ENCODE data around the gene CATSPERE. TPM values are rescaled to one million over a fixed set of nuclear protein-coding genes. Genes with fewer than 3 reads are reported as not detected.

The CATSPERE gene
- total RNA-seq, 1 experiment from 2014 or later: 1.0 TPM

DNA sequence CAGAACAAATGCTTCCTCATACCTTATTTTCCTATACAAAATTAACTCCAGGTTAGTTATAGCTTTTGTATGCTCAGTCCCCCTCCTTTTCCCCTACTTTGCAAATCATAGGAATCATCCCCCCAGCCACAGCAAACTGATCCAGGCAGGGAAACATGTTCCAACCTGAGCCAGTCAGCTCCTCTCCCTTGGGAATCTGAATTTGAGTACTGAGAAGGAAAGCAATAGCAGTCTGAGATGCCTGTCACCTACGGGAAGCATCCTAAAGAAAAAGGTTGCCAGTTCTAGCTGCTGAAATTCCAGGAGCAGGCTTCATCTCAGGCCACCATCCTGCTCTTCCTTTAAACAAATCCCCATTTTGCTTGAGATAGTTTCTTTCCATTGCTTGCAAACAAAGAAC is 16.2 kb upstream of the CATSPERE start:
- DNase-seq: no peak
- Histone ChIP-seq H3K27me3 (no peaks in the 10 kb centered on the region), H3K36me3 (peaks cover 46% of the 10 kb centered on the region), H3K4me3 (no peak overlapping the region), H3K9me3 (no peaks in the 10 kb centered on the region)

DNA sequence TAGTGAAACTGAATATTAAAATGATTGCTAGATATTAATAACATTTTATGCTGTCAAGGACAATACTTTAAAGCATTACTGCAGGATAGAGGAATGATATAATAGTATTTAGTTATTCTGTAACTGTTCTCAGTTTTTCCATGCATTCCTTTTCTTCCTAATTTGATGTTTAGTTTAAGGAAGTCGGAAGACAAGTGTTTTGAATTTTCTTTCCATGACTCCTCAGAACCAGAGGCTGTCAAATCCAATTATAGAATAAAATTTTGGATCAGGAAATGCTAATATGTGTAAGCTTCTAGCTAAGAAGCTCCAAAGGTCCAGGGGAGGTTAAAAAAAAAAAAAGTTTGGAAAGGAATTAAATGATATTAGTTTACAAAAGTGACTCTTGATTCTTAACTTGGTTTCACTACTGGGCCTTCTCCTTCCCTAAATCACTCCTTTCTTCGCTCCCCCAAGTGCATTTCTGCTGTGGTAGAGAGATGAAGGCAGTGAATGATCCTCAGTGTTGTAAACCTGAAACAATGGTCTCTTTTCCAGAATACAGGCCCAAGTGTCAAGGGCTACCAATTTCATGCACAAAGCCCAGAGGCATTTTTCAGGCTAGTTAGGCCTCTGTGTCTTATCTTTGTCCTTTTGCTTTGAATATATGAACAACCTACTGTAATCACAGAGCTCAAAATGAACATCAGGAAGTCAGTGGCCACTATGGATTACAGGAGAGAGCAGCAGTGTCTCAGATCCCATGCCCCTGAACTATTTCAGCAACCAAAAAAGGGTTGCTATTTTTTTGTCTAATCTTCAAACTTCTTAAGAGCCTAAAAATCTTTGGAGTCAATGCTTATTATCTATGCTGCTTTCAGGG is 15.5 kb upstream of the CATSPERE start:
- no peak for DNase-seq

DNA sequence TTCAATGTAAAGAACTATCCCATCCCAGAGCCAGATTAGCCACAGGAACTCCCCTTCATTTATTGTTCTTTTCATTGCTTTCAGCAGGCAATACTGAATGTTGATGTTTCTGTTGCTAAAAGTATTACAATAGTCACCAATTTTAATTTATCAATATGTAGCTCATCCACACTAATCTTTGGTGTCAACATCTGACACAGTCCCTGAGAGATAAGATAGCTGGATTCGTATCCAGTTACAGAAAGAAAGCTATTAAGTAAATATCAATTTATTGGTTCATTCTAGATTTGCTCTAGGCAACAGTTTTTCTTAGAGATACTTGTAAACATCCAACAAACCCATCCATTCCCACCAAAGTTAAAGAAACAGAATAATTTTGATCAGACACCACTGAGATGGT is 14.0 kb upstream of the CATSPERE start:
- H3K9me3 ChIP-seq: no peaks in the 10 kb centered on the region
- no peak overlapping the region for H3K4me3 ChIP-seq
- no peaks in the 10 kb centered on the region for H3K27me3 ChIP-seq
- no peak for DNase-seq
- peaks cover 55% of the 10 kb centered on the region for H3K36me3 ChIP-seq

More for the DNA sequence above, 15.5 kb upstream of the CATSPERE start:
- Histone ChIP-seq H3K4me3 (no peak overlapping the region), H3K36me3 (peaks cover 53% of the 10 kb centered on the region), H3K27me3 (no peaks in the 10 kb centered on the region), H3K9me3 (no peaks in the 10 kb centered on the region)

DNA sequence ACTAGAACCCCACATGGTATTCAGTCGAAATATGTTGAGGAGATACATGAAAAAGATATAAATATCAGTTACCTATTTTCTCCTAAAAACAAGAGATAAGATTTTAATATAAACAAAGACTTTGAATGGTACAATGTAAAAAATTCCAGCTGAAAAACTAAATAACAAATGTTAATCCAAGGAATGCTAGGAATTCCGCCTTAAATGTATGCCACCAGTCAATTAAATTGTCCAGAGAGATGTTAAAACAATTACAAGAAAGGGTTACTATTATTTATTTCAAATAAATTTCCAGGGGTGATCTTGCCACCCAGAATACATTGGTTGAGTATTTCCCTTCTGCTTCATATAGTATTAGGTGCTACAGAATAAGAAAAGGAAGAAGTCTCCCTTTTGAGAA is 13.5 kb upstream of the CATSPERE start:
- Histone ChIP-seq H3K4me3 (no peak overlapping the region), H3K27me3 (no peaks in the 10 kb centered on the region), H3K36me3 (peaks cover 50% of the 10 kb centered on the region), H3K9me3 (no peaks in the 10 kb centered on the region)
- DNase-seq: no peak

DNA sequence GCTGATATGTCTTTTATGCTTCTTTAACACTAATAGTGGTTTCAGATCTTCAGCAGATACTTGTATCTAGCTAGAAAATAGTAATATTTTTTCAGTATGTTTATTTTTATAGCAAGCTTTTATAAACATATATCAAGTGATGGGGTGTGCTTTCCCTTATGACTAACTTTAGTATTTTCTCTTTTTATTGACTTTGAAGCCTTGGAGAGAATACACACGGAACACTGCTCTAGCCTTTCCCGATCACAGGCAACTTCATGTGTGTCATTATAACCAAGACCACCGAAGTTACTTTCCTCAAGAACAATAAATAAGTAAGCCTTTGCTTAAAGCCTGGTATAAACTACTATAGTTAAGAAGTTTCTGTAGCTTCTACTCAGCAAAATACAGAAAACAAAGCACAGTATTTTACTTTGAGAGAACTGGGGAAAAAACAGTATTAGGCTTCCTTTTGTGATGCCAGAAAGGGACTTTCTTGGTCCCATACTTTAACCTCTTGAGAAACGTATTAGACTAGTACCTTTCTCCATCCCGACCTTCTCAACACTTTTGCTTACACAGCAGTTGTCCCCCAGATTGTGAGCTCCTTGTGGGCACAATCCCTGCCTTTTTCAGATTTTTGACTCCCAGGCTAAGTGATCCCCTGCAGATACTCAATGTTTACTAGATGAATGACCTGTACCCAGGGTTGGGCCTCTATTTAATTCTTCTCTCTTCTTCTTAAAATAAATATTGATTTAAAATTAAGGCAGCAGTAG is 12.6 kb upstream of the CATSPERE start:
- H3K4me3 ChIP-seq: no peak overlapping the region; the same call in 1 of the 2 replicates
- peaks cover 45% of the 10 kb centered on the region for H3K36me3 ChIP-seq
- no peak for DNase-seq
- no peaks in the 10 kb centered on the region for H3K27me3 ChIP-seq
- peaks cover 2% of the 10 kb centered on the region; the same call in 1 of the 2 replicates for H3K9me3 ChIP-seq

DNA sequence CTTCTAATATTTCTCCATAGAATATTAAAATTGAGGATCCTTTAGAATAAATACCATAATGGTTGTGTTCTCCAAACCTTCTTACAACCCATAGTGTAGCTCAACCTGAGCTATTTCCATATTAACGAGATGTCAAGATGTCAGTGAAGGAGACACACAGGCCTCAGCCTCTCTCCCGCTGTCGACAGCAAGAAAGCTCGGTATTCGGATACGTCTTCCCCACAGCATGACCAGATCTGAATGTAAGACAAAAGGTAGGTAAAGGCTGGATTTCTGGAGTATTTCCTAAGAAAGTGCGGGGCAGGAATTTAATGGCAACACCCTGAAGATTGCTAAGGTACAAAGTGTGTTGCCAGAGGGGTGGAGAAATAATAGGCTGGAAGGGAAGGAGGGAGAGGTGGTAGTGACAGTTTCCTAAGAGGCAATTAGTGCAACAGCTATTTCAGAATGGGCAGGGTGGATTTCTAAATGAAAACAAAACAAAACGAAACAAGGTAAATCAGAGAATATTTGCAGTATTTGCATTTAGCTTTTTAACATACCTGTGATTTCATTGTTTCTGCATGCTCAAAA is 11.1 kb upstream of the CATSPERE start:
- Histone ChIP-seq H3K36me3 (peaks cover 39% of the 10 kb centered on the region), H3K4me3 (peak overlapping the region; percentile 81), H3K27me3 (no peaks in the 10 kb centered on the region), H3K9me3 (peaks cover 2% of the 10 kb centered on the region; the same call in 1 of the 2 replicates)
- no peak for DNase-seq

DNA sequence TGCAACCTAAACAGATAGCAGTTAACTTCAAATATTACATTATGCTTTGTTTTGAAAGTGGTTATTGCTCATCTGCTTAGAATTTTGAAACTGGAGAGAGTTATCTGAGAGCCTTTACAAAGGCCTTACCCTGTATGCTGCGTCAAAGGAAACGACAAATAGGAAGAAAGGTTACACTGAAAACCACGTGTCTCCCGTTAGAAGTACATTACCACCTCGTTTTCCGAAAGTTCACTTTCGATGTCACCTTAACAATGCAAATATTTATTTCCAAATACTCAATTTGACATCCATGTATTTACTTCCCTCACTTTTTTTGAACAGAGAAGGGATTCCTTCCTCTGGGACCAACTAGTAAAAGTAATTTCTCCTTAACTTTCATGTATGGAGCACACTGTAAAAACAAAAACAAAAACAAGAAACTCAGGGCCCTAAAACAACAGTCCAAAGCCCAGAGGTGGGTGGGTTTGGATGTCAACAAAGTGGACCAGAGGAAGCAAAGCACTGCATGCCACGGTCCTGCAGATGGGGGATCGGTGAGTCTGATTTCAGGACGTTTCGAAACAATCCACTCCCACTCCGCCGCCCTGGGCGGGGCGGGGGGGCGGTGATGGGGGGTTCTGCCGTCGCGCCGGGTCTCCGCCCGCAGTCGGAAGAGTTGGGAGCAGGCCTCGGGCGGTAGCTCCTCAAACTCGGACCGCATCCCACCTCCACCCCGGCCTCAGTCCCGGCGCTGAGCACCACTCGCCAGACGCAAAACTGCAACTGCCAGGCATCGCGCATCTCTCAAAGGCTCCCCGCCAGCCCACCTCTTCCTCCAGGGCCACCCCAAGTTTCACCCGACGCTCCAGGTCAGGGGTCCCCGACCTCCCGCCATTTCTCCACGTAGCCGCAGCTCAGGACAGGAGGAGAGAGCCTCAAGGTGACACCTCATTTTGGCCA is 10.2 kb upstream of the CATSPERE start:
- Histone ChIP-seq H3K36me3 (peaks cover 39% of the 10 kb centered on the region), H3K9me3 (peaks cover 2% of the 10 kb centered on the region; the same call in 1 of the 2 replicates), H3K27me3 (no peaks in the 10 kb centered on the region), H3K4me3 (peak overlapping the region; percentile 81)
- peak; percentile 78 for DNase-seq

DNA sequence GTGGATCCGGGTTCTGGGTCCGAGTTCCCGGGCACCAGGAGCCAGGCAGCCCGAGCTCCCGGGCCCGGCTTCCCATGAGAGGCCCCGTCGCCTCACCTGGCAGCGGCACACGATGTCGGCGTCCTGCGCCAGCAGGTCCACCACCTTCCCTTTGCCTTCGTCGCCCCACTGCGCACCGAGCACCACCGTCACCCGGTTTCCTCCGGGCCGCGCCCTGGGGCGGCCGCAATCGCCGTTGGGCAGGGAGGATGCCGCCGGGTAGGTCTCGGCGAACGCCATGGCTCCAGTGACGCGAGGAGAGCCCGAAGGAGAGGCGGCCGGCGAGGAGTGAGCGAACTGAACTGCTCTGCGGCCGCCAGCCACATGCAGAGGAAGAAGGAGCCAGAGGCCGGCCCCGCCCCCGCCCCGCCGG is 9.5 kb upstream of the CATSPERE start, which contains the start of gene ADSS2:
Gene ADSS2 (minus strand): TSS at position 371 of the 412 bp plus-strand sequence. CDS start 92 bp downstream, at position 279.
- H3K4me3 ChIP-seq: peak within 1 kb of the TSS; percentile 81
- no peaks in the 10 kb centered on the region for H3K27me3 ChIP-seq
- H3K36me3 ChIP-seq: peaks cover 34% of the 10 kb centered on the region
- peaks cover 2% of the 10 kb centered on the region; the same call in 1 of the 2 replicates for H3K9me3 ChIP-seq
- DNase-seq: no peak

DNA sequence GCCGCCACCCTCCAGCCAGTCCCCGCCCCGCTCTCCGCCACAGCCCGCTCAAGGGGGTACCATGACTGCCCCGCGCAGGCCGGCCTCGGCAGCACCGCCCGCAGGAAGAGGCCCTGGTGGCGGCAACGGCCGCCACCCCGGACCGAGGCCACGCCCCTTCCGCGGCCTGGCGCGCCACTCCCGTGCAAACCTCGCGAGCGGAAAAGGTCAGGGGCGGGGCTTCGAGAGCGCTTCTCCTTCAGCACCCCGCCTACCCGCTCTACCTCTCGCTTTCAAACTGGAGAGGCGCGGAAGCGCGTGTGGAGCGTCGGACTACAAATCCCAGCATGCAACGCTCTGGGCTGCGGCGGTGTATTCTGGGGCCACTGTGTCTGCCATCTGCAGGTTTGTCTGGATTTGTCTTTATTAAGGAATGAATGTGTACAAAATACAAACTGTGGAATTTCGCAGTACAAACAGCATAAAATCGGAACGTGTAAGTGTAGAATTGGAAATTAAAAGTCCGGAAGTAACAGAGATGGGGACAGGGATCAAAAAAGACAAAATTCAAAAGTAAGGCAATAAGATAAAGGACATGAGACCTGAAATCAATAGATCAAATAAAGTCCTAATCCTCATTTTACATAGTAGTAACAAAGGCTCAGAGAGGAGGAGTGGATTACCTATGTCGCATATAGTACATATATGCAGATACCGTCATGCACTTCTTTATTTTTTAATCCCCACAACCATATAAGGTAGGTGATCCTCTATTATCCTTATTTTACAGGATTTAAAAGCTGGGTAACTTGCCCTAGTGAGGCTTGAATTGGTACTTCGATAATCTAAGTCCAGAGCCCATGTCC is 8.9 kb upstream of the CATSPERE start:
- H3K4me3 ChIP-seq: peak overlapping the region; percentile 81
- peak; percentile 99 for DNase-seq
- H3K9me3 ChIP-seq: peaks cover 2% of the 10 kb centered on the region; the same call in 1 of the 2 replicates
- H3K27me3 ChIP-seq: no peaks in the 10 kb centered on the region
- H3K36me3 ChIP-seq: peaks cover 31% of the 10 kb centered on the region

DNA sequence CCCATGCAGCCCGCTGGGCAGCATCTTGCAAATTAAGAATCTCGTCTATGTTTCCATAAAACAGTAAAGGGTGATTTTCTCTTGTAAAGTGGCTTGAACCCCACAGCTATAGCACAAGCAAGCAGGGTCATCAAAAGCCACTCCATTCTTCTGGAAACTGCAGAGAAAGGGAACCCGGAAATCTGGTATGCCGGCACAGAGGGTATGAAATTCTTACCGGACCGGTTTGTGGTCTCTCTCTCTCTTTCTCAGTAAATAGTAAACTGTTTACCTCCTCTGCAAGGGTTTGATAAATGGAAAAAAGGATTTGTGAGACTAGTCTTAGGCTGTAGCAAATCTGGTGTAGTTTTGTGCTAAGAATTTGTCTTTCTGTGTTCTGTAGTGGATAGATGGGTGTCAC is 6.7 kb upstream of the CATSPERE start:
- Histone ChIP-seq H3K36me3 (peaks cover 12% of the 10 kb centered on the region; the same call in 1 of the 2 replicates), H3K9me3 (peaks cover 2% of the 10 kb centered on the region; the same call in 1 of the 2 replicates), H3K27me3 (no peaks in the 10 kb centered on the region), H3K4me3 (no peak overlapping the region)
- no peak for DNase-seq

DNA sequence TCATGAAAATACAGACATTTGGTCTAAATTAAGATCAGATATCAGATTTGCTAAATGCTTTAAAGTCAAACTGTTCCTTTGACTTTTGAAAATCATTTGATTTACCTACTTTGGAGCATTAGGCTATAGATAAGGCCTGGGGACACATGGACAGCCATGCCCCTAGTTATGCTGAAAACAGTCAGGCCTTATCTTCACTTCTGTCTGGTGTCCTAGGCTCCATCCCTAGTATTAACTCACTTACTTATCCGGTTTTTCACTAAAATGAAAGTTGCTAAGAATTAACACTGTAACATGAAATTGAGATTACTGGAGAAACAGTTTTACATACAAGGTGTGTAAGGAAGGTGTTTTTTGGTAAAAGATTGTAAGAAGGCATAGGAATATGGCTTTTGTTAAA is 4.5 kb upstream of the CATSPERE start:
- H3K4me3 ChIP-seq: no peak overlapping the region
- H3K36me3 ChIP-seq: no peaks in the 10 kb centered on the region
- no peak for DNase-seq
- no peaks in the 10 kb centered on the region for H3K27me3 ChIP-seq
- peaks cover 2% of the 10 kb centered on the region; the same call in 1 of the 2 replicates for H3K9me3 ChIP-seq

DNA sequence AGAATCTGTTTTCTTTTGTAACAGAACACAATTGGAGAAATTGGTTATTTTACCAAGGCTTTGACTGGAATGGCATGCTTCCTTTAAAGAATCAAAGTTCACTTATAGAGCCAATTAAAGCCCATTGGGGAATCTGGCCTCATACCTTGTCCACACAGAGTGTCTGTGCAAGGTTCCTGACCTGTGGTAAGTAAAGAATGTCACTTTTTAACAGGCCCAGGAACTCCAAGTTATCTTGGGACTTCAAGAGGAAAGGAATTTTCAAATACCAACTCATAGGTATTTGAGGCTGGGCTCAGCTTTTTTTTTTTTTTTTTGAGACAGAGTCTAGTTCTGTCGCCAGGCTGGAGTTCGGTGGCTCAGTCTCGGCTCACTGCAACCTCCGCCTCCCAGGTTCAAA is 2.3 kb upstream of the CATSPERE start:
- no peak for DNase-seq
- no peak overlapping the region for H3K4me3 ChIP-seq
- no peaks in the 10 kb centered on the region for H3K27me3 ChIP-seq
- no peaks in the 10 kb centered on the region for H3K9me3 ChIP-seq
- no peaks in the 10 kb centered on the region for H3K36me3 ChIP-seq

DNA sequence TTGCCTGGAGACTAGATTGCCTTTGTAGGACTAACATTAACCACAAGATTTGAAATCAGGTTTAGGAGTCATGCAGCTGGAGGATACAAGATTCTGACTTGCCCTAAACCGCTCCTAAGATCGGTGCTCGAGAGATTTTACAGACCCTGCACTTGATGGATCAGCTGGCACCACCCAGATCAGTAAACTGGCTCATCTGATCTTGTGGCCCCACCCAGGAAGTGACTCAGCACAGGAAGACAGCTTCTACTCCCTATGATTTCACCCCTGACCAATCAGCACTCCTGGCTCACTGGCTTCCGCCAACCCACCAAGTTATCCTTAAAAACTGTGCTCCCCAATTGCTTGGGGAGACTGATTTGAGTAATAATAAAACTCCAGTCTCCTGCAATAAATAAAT is 876 bp upstream of the CATSPERE start:
- Histone ChIP-seq H3K36me3 (no peaks in the 10 kb centered on the region), H3K4me3 (no peak overlapping the region), H3K27me3 (no peaks in the 10 kb centered on the region), H3K9me3 (no peaks in the 10 kb centered on the region)
- DNase-seq: peak; percentile 61

DNA sequence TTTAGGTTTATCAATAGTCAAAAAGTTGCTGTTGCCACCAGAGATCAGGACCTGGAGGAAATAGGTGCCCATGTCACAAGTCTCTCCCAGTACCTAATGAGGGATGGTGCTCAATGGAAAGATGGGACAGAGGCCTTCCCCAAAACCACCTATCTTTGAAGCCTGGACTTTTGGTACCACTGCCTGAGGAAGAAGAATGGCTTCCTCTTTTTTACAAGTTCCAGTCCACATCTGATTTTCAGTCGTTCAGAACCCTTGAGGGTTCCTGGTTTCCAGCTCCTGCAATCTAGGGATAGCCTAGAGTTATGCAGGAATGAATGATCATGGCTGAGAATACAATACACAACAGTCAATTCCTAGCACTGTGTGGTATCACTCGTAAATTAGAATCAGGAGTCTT is 5.7 kb downstream of the CATSPERE start:
- H3K4me3 ChIP-seq: no peak overlapping the region
- H3K36me3 ChIP-seq: no peaks in the 10 kb centered on the region
- no peaks in the 10 kb centered on the region for H3K27me3 ChIP-seq
- no peak for DNase-seq
- no peaks in the 10 kb centered on the region for H3K9me3 ChIP-seq

DNA sequence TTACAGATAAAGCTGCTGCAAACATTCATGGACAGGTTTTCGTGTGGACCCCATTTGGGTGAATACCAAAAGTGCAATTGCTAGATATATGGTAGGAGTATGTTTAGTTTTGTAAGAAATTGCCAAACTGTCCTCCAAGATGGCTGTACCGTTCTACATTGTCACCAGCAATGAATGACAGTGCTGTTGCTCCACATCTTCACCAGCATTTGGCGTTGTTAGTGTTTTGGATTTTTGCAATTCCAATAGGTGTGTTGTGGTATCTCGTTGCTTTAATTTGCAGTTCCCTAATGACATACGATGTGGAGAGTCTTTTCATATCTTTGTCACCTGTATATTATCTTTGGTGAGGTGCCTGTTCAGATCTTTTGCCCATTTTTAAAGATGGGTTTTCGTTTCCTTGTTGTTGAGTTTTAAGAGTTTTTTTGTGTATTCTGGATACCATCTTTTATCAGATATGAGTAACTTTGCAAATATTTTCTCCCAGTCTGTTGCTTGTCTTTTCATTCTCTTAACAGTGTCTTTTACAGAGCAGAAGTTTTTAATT is 12.1 kb downstream of the CATSPERE start:
- no peak for DNase-seq
- no peaks in the 10 kb centered on the region for H3K9me3 ChIP-seq
- H3K4me3 ChIP-seq: no peak overlapping the region
- H3K27me3 ChIP-seq: no peaks in the 10 kb centered on the region
- H3K36me3 ChIP-seq: no peaks in the 10 kb centered on the region
